Cardiac septum (tissue), 1 donor: ENCODE results near the gene KCNC1. TPM values are rescaled to one million over a fixed set of nuclear protein-coding genes. Genes with fewer than 3 reads are reported as not detected.

ENCODE experiments used
- DNase-seq: peaks from one replicate; pipeline ENCODE4 v3.0.0-alpha.2; 2020; ENCODE audit warnings: low spot score
- intact Hi-C: fragments of 100-400 bp; cut with DNase I; formaldehyde crosslinking; loops from one replicate; pipeline ENCODE4 v1.14.0; 2022
- total RNA-seq: library from RNA; stranded (reverse); fragmentation: NEBNext Ultra II Directional; extraction: Animal tissue kit (Norgen Biotek cat#: 25700); gene quantifications from one replicate; pipeline ENCODE4 v1.2.1, GENCODE V29; 2021
- donor health status: DM: no; HTN: no; CAD: no.

The KCNC1 gene
- total RNA-seq, 1 donor from 2014 or later, result 0.05 TPM

DNA sequence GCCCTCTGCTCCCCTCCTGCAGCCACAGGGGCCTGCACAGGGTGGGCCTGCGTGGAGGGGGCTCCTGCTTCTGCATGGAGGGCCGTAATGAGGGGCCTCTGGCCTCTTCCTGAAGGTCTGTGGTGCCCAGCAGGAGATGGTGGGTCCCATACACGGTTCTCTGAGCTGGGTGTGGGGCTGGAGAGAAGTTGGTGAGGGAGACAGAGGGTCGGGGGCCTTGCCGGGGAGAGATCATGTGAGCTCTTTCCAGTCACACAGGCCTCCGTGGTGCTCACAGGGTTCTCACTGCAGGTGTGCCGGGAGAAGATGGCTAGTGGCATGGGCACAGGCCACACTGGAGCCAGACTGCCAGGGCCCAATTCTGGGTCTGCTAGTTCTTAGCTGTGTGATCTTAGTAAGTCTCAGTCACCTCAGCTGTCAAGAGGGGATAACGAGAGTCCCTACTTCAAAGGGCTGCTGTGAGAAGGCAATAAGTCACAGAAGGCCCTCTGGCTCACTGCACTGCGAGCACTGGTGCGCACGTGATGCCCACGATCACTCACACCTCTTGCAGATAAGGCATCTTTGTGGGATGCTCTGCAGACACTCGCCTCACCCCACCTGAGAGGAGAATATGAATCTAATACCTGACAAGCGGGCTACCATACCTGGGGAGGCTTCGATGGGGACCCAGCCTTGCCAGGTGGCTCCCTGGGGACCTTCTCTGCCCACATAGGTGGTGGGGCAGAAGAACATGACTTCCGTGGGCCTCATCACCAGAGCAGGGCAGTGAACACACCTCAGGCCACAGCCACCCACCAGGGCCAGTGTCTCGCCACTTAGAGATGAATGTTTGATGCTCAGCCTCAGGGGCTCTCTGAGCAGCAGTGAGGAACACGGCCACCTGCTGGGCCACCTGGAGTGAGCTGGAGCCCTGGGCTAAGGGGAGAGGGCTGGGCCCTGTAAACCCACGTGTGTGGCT lies 14.5 kb downstream of the KCNC1 start:
- intact Hi-C loops, result no loop called here
- DNase-seq, result peak; percentile 63

DNA sequence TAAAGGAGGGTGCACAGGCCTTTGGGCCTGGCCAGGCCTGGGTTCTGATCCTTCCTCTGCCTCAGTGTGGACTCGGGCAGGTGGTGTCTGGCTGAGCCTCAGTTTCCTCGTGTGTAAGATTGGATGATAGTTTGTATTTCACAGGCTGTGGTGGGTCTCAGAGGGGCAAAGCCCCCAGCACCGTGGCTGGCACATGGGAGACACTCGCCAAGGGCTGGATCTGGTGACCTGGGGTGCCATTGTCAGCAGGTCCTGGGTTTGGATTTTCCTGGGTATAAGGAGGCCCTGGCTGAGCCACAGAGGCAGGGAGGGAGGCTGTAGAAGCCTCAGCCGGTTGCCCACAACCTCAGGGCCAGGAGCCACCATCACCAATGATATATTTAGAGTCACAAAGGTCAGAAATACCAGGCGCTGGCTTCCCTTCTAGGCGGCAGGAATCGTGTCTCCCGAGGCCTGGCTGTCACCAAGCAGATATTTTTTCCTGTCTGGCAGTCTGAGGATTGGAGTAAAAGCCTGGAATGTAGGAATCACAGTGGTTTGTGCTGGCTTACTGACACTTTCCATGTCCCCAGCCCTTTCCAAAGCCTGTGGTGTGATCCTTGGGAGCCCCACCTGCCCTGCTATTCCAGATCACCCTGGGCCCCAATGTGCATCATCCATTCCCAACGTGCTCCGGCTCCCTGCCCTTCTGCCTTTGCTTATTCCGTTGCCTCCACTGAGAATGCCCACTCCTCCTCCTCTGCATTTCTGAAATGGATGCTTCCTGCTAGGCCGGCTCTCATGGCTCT lies 15.6 kb downstream of the KCNC1 start:
- intact Hi-C loops, result no loop called here
- DNase-seq, result peak; percentile 66

DNA sequence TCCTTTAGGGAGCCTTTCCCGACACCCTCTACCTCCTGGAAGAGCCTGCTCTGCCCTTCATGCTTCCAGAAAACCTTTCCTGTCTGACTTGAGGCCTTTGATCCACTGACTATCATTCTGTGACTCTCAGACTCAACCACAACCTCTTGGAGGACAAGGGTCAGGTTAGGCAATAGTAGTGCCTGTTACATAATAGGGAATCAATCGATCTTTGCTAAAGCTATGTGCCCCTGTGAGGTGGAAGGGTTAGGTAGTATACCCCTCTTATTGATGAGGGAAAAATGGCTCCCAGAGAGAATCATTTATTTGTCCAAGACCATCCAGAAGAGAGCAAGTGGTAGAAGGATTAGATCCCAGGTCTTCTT lies 16.2 kb downstream of the KCNC1 start:
- intact Hi-C loops, result no loop called here
- DNase-seq, result no peak

DNA sequence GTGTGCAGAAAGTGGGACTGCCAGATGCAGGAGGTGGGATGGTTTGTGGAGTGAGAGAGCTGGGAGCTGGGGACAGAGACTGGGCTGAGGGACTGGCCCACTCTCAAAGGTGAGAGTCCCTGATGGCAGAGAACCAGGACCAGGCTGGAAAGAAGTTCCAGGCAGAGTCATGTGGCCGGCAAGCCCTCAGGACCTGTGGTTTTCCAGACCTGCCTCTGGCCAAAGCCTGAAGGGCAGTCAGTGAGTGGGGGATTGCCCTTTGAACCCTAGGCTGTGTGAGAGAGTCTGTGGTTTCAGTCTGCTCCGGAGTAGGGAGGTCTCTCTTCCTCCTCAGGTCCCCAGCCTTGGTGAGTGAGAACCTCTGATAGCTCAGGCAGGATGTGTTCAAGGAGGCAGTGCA lies 17.0 kb downstream of the KCNC1 start:
- DNase-seq, result peak; percentile 70
- intact Hi-C loops, result no loop called here

DNA sequence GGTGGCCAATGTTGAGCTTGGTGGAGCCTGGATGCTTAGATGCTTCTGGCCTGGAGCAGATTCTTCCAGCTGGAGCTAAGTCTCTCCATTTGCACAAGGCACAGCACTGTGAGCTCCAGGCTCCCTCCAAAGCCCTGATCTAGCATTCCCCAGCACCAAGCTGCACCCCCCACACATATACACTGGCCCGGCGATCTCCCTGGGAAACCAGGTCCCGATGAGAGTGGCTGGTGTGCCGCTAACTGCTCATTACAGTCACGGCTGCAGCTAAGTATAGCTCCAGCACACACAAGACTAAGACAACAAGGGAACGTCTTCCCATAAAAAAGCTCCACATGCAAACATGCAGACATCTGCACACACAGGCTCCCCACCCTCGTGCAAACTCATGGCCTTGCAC lies 17.6 kb downstream of the KCNC1 start:
- DNase-seq, result no peak
- intact Hi-C loops, result no loop called here

DNA sequence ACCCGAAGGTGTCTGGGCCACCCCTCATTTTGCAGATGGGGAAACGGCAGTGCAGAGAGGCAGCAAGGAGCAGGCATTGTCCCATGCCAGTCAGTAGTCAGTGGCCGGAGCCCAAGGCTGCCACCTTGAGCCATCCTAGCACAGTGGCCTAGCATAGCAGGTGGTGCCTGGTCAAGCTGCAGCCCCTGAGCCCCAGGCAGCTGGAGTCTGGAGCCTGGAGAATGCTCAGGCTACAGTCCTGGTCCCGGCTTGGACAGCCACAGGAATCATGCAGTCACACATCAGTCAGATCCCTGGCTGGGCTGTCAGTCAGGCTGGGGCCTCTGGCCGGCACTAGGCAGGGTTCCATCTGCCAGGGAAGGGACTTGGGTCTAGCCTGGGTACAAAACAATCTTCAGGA lies 18.6 kb downstream of the KCNC1 start:
- DNase-seq, result no peak
- intact Hi-C loops, result no loop called here

DNA sequence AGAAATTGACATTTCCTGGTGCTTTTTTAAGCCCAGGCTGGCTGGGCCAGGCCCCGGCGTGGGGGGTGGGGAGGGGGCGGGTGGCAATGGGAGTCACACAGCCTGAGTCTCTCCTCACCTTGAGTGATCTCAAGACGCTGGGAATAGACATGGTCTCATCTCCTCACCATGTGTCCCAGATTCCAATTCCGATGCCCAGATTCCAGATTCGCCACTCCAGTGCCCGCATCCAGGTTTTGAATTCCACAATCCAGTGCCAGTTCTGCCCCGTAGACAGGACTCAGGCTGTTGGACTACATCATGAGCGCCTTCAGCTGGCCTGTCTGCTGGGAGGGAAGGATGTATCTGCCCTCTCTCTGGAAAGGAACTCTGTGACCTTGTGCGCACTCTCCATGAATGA lies 19.1 kb downstream of the KCNC1 start:
- no peak for DNase-seq
- intact Hi-C loops, result no loop called here

DNA sequence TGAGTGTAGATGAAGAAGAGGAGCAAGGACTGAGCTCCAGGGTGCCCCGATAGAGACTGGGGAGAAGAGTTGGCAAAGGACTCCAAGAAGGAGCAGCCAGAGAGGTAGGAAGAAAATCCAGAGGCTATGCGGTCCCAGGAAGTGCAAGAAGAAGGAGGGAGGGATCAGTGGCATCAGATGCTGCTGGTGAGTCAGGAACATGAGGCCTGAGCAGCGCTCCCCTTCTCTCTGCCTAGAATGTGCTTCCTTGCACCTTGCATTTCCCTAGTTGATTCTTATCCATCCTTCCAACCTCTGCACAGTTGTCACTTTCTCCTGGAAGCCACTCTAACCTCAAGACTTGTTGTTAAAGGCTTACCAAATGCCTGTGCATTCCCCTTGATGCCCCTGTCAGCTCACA lies 21.3 kb downstream of the KCNC1 start:
- no peak for DNase-seq
- intact Hi-C loops, result no loop called here

DNA sequence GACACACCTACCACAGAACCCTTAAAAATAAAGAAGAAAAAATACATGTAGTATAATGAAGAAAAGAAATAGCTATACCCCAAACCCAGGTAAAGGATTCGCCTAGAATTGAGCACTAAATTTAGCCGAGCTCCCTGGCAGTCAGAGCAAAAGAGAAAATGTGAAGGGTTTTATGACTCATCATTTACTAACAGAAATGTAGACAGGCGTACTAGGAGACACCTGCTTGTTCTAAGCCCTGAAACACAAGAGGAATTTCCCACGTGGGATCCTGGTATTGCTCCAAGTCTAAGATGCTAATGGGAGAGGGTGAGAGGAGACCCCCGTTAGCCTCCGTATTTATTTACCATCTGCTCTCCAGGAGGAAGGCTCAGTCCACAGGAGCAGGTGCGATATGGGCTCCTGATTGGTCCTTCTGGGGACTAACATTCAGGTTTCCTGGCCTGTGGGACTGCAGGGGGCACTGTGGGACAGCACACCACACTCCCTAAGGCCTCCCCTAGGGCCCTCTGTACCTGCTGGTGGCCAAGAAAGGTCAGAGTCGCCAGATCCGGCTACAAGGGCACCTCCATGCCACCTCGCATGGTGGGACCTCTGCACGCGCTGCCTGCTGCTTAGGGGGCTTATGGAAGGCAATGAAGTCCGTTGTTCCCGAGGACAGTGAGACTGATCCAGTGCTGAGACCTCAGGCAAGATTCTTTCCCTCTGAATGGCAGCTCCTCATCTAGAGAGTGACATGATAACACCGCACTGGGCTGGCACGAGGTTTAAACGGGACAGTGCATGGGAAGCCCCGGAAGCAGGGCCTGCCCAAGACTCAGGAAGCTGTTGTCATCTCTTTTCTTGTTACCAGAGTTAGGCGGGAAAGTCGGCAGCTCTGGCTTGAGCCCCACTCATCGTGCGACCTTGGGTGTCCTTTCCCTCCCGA lies 25.8 kb downstream of the KCNC1 start:
- no peak for DNase-seq
- intact Hi-C loops, result loop anchor here (1.0 to 5.0 kb wide), 2 partner anchors 87 to 219 kb away; no protein-coding TSS in a partner anchor

DNA sequence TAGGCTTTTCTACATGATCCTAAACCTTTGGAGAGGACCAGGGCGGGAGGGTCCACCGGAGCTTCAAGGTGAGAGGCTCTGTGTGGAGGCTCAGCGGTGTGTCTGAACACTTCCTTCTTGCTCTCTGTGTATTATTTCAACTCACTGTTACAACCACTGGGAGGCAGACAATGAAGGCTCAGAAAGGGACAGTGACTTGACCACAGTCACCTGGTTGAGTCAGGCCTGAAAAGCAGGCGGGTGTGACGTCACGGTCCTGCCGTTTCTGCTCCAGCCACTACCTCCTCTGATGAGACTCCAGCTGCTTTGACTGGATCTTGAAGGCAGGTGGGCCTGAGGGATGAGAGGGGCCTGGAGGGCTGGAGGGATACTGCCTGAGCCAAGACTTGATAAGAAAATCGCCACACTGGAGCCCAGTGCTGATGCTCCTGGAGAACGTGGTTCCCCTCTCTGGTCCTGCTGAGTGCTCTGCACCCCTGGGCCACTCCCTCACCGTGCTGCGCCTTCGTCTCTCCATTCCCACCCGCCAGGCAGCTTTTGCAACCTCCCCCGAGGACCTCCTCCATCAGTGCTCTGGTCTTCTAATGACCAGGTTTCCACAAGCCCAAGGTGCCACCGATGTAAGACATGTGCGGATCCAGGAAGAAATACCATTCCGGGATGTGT lies 27.9 kb downstream of the KCNC1 start:
- DNase-seq, result no peak
- intact Hi-C loops, result loop anchor here (5.0 kb wide), 1 partner anchor 85 kb away; no protein-coding TSS in a partner anchor

DNA sequence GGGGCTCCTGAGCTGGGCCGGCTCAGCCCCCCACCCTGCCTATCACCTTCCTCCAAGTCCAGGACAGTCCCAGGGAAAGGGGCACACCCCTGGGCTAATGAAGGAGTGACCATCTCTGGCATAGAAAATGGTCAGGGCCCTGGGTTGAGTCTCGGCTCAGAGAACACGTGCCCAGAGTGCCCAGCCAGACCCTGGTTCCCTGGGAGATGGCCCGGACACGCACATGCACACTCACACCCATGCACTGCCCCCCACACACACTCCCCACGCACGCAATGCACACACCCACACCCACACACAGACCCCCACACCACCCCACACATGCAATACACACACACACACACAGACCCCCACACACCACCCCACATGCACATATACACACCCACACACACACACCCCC lies 28.7 kb downstream of the KCNC1 start:
- intact Hi-C loops, result loop anchor here (5.0 kb wide), 1 partner anchor 84 kb away; no protein-coding TSS in a partner anchor
- no peak for DNase-seq

DNA sequence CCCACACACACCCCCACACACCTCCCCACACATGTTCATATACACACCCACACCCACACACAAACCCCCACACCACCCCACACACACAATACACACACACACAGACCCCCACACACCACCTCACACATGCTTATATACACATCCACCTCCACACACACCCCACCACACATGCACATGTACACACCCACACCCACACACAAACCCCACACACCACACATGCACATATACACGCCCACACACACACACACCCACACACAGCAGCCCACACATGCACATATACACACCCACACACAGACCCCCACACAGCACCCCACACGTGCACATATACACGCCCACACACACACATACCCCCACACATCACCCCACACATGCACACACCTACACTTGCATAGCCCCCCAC lies 29.1 kb downstream of the KCNC1 start:
- no peak for DNase-seq
- intact Hi-C loops, result loop anchor here (5.0 kb wide), 1 partner anchor 84 kb away; no protein-coding TSS in a partner anchor

DNA sequence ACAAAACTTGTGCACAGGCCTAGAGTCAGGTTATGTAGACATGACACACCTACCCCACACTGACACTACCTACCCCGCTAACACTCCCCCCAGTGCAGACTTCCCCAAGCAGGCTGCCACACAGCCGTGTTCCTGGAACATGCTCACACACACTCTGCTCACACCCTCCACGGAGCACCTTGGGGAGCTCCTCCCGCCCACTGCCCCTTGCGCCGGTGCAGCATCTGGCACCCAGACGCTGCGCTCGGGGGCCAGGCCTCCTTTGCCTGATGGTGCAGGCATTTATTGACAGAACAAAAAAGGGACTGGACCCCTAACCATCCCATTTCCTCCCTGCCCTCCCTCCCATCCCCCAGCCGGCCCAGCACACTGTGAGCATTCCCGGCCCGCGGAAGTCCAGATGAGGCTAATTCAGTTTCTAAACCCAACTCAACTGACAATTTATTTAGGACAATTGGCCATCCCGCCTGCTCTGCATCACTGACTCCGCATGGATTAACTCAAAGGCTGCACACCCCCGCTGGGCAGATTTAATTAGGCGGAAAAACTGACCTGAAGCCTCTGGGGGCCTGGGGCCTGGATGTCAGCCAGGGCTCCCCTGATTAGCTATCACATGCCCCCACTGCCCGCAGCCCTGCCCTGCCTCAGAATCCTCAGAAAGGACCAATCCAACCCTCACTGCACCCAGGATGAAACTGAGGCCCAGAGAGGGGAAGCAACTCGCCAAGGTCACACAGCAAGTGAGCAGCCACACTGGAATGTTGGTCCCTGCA lies 30.1 kb downstream of the KCNC1 start:
- intact Hi-C loops, result loop anchor here (5.0 kb wide), 1 partner anchor 83 kb away; no protein-coding TSS in a partner anchor
- DNase-seq, result no peak

DNA sequence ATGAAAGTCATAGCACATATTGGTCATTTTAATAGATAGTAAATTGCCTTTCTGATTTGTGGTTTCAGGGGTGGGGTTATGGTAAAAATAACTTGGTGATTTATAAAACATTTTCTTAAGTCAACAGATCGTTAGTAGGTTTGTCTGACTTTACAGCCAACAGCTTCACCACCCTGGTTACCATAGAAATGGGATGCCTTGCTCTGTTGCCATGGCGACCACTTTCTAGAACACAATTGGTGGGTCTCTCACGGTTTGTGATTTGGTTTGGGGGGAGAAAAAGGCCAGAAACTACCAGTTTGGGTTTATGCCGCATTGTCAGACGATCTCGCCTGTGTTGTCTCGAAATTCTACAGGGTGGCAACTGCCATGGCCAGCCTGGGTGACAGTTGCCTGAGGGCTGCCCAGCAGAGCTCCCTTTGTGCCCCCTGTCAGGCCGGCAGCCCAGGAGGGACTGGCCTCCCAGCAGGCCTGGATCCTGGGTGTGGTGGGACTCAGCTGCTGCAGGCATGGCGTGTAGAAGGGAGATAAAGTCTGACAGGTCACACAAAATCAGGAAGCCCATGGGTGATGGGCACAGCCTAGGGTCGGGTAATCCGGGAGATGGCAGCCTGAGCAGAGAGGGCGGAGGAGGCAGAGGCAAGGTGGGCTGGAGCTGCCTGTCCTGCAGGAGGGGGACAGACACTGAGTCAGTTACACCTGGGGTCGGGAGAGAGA lies 30.9 kb downstream of the KCNC1 start:
- no peak for DNase-seq
- intact Hi-C loops, result no loop called here

DNA sequence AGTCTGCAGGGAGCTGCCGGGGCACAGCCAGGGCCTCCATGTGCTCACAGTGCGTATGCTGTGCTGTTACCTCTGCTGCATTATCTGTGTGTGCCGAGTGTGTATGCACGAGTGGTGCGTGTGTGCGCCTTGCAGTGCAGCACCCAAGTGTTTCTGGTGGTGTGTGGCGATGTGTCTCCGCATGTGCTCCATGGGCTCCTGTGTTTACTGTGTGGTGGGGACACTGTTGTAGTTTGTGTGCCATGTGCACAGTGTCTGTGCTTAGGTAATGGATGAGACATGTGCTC lies 31.4 kb downstream of the KCNC1 start:
- DNase-seq, result no peak
- intact Hi-C loops, result no loop called here

DNA sequence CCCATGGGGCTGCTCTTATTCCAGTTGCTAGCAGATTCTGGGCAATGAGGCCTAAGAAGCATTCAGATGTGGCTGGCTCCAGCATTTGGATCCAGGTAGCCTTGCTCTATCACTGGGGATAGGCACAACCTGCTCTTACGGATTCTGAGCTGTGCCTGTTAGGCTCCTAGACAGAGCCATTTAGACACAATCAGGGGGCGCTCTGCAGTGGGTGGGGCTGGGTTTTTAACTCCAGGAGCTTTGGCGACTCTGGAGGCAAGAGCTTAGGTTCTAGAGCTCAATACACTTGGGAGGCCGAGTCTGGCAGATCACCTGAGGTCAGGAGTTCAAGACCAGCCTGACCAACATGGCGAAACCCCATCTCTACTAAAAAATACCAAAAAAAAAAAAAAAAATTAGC lies 32.0 kb downstream of the KCNC1 start:
- no peak for DNase-seq
- intact Hi-C loops, result no loop called here

DNA sequence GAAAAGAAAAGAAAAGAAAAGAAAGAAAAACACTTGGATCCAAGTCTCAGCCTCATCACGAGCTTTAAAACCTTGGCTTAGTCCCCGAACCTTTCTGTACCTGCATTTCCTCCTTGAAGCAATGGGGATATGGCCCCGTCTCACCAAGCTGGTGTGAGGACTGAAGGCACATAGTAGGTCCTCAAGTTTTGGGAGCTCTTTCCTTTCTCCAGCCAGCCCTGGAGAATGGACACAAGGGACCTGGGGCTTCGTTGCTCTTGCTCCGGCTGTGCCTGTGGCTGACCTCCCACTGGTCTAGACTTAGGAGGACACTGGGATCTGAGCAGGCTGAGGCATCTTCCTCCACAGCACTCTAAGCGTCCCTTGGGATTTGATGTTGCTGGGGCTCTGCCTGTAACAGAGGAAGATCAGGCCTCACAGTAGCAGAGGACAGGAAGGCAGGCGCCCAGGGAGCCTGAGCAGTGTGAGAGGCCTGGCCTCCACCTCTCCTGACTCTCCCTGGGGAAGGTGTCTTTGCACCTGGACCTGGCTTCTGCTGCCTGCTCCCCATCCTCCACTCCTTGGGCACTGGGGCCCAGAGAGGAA lies 32.8 kb downstream of the KCNC1 start:
- intact Hi-C loops, result no loop called here
- no peak for DNase-seq
